ENCODE results near the gene SLC4A2. TPM values are rescaled to one million over a fixed set of nuclear protein-coding genes. Genes with fewer than 3 reads are reported as not detected.

SLC4A2 gene
- total RNA-seq, 4 donors from 2014 or later: 48.5 to 109 (median 69.0) TPM

GRCh38 chr7:151058781-151059366 is 515 bp upstream of the SLC4A2 start:
- peak overlapping the region; percentile 58 to 89 (median 78) for H3K4me3 ChIP-seq (replicated peaks in 1 of 3)
- TF ChIP-seq, protein P1, sequence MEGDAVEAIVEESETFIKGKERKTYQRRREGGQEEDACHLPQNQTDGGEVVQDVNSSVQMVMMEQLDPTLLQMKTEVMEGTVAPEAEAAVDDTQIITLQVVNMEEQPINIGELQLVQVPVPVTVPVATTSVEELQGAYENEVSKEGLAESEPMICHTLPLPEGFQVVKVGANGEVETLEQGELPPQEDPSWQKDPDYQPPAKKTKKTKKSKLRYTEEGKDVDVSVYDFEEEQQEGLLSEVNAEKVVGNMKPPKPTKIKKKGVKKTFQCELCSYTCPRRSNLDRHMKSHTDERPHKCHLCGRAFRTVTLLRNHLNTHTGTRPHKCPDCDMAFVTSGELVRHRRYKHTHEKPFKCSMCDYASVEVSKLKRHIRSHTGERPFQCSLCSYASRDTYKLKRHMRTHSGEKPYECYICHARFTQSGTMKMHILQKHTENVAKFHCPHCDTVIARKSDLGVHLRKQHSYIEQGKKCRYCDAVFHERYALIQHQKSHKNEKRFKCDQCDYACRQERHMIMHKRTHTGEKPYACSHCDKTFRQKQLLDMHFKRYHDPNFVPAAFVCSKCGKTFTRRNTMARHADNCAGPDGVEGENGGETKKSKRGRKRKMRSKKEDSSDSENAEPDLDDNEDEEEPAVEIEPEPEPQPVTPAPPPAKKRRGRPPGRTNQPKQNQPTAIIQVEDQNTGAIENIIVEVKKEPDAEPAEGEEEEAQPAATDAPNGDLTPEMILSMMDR (IDR thresholded peaks at IDR 0.05): no peak
- peak in 1 of 2 donors; percentile 31 for TF ChIP-seq POLR2A (IDR thresholded peaks at IDR 0.05)
- intact Hi-C loops (cut with DNase I): no loop called here
- H3K4me1 ChIP-seq: peaks cover 35 to 46% of the 10 kb centered on the region in 2 donors
- H3K27me3 ChIP-seq: no peaks in the 10 kb centered on the region
- peak overlapping the region; percentile 88 to 98 (median 92) for H3K27ac ChIP-seq
- no peaks in the 10 kb centered on the region for H3K36me3 ChIP-seq
- 5 to 9% methylated on average over 15 to 18 of the region's 18 CpGs for WGBS, 2 donors
- no peak for DNase-seq
- no peaks in the 10 kb centered on the region for H3K9me3 ChIP-seq

- Histone ChIP-seq H3K27me3 (no peaks in the 10 kb centered on the region), H3K4me3 (replicated peaks in 1 of 3) (peak overlapping the region; percentile 58 to 89 (median 78)), H3K27ac (peak overlapping the region; percentile 88 to 98 (median 92)), H3K9me3 (no peaks in the 10 kb centered on the region), H3K36me3 (peaks cover 8 to 9% of the 10 kb centered on the region in 2 donors), H3K4me1 (peaks cover 35 to 46% of the 10 kb centered on the region in 2 donors)
- WGBS, 2 donors: 2 to 3% methylated on average over 12 to 14 of the region's 17 CpGs
- no peak for DNase-seq
- intact Hi-C loops (cut with DNase I): no loop called here
- no peak for TF ChIP-seq POLR2A (IDR thresholded peaks at IDR 0.05)
- TF ChIP-seq, protein P1 (IDR thresholded peaks at IDR 0.05): no peak
These were observed 675 bp downstream of the SLC4A2 start for GRCh38 chr7:151060113-151060415.

GRCh38 chr7:151060416-151061212 is 1.2 kb downstream of the SLC4A2 start:
- Histone ChIP-seq H3K27ac (peak overlapping the region; percentile 58 to 98 (median 88)), H3K27me3 (no peaks in the 10 kb centered on the region), H3K36me3 (peaks cover 14% of the 10 kb centered on the region in 2 donors), H3K4me3 (replicated peaks in 1 of 3) (peak overlapping the region; percentile 58 to 89 (median 78)), H3K4me1 (peaks cover 35 to 46% of the 10 kb centered on the region in 2 donors), H3K9me3 (no peaks in the 10 kb centered on the region)
- 12 to 13% methylated on average over 10 to 20 of the region's 21 CpGs for WGBS, 2 donors
- DNase-seq: peak; percentile 69 to 75
- intact Hi-C loops (cut with DNase I): no loop called here
- no peak for TF ChIP-seq POLR2A (IDR thresholded peaks at IDR 0.05)
- TF ChIP-seq, protein P1 (IDR thresholded peaks at IDR 0.05): no peak

DNA sequence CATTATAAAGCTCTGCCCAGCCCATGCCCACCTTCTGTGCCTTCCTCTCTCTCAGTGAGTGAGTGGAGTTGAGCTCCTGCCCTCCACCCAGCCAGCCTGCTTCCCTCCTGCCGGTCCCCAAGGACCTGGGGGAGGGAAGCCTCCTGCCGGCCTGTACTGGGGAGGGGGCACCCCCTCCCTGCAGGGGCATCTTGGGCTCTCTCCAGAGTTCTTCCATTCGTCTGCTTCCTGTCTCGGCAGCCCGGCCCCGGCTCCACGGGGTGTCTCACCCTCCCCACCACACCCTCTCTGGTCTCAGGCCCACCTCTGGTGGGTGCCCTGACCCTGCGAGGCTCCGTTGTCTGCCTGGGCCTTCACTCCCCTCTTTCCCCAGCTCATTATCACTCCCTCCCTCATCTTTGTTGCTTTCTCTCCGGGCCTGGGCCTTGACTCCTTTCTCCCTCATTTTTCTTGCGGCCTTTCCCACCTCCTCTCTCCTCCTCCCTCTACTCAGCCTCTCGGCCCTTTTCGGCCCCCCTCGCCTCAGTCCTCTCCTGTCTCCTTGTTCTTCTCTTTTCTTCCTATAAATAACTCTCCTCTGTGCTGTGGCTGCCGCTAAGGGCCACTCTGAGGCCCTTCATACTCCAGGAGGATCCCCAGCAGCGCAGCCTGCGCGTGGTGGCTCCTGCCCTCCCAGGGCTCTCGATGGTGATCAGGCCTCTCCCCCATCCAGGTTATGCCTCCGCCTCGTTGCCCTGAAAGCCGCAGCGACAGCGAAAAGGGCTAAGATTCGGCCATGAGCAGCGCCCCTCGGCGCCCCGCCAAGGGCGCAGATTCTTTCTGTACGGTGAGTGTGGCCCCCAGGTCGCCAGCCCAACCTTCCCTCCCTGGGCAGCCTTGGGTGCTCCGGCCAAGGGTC is 2.1 kb downstream of the SLC4A2 start:
- Histone ChIP-seq H3K36me3 (peaks cover 15 to 21% of the 10 kb centered on the region in 2 donors), H3K4me1 (peaks cover 35 to 46% of the 10 kb centered on the region in 2 donors), H3K27ac (peak overlapping the region; percentile 35 to 98 (median 58)), H3K9me3 (no peaks in the 10 kb centered on the region), H3K27me3 (no peaks in the 10 kb centered on the region), H3K4me3 (replicated peaks in 1 of 3) (no peak overlapping the region)
- 31 to 43% methylated on average over 32 to 33 of the region's 33 CpGs for WGBS, 2 donors
- intact Hi-C loops (cut with DNase I): no loop called here
- peak; percentile 75 to 90 for DNase-seq
- no peak for TF ChIP-seq POLR2A (IDR thresholded peaks at IDR 0.05)
- TF ChIP-seq, protein P1 (IDR thresholded peaks at IDR 0.05): no peak
